Measurements from ENCODE around the gene MDC1.
"Not testable (repeated sequence)": the region's sequence is repeated elsewhere in the genome, so short reads cannot be mapped to it uniquely, and the experiment has no call there.

Gene MDC1

DNA sequence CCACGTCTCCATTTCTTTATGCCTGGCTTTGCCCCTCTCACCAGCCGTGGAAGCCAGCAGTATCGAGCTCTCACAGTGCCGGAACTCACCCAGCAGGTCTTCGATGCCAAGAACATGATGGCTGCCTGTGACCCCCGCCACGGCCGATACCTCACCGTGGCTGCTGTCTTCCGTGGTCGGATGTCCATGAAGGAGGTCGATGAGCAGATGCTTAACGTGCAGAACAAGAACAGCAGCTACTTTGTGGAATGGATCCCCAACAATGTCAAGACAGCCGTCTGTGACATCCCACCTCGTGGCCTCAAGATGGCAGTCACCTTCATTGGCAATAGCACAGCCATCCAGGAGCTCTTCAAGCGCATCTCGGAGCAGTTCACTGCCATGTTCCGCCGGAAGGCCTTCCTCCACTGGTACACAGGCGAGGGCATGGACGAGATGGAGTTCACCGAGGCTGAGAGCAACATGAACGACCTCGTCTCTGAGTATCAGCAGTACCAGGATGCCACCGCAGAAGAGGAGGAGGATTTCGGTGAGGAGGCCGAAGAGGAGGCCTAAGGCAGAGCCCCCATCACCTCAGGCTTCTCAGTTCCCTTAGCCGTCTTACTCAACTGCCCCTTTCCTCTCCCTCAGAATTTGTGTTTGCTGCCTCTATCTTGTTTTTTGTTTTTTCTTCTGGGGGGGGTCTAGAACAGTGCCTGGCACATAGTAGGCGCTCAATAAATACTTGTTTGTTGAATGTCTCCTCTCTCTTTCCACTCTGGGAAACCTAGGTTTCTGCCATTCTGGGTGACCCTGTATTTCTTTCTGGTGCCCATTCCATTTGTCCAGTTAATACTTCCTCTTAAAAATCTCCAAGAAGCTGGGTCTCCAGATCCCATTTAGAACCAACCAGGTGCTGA lies 7.0 kb upstream of the MDC1 start:
- not testable (repeated sequence) for DNase-seq

DNA sequence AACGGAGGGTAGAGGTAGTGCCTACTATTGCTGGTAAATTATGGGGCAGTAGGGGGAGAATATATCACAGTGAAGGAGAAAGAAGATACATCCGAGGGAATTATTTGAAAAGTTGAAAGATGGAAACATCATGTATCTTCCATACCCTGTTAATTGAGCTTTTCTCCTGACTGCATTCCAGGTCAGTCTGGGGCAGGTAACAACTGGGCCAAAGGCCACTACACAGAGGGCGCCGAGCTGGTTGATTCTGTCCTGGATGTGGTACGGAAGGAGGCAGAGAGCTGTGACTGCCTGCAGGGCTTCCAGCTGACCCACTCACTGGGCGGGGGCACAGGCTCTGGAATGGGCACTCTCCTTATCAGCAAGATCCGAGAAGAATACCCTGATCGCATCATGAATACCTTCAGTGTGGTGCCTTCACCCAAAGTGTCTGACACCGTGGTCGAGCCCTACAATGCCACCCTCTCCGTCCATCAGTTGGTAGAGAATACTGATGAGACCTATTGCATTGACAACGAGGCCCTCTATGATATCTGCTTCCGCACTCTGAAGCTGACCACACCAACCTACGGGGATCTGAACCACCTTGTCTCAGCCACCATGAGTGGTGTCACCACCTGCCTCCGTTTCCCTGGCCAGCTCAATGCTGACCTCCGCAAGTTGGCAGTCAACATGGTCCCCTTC lies 6.2 kb upstream of the MDC1 start:
- DNase-seq: not testable (repeated sequence)

DNA sequence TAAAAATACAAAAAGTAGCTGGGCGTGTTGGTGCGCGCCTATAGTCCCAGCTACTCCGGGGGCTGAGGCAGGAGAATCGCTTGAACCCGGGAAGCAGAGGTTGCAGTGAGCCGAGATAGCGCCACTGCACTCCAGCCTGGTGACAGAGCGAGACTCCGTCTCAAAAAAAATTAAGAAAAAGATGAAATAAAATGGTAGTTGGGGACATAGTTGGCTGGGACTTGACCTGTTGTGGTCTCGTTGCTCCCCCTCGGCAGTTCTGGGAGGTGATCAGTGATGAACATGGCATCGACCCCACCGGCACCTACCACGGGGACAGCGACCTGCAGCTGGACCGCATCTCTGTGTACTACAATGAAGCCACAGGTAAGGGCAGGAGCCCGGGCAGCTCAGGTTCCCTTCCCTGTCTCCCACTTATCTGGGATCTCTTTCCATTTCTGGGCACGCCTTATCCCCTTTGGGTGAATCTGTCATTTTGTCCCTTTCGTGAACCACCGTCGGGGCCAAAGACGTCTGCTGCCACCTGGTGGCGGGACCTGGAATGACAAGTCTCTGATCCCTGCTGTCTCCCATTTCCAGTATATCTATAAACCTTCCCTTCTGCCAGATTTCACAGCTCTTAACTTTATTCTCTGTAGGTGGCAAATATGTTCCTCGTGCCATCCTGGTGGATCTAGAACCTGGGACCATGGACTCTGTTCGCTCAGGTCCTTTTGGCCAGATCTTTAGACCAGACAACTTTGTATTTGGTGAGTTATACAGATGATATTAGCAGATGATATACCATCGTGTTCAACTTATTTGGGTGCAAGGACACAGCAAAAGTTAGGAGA lies 5.4 kb upstream of the MDC1 start:
- peak; percentile 73 for DNase-seq

DNA sequence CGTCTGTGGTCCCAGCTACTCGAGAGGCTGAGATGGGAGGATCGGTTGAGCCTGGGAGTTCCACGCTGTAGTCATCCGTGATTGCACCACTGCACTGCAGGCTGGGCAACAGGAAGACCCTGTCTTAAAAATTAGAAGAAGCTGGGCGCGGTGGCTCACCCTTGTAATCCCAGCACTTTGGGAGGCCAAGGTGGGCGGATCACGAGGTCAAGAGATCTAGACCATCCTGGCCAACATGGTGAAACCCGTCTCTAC lies 4.9 kb upstream of the MDC1 start:
- DNase-seq: not testable (repeated sequence)

DNA sequence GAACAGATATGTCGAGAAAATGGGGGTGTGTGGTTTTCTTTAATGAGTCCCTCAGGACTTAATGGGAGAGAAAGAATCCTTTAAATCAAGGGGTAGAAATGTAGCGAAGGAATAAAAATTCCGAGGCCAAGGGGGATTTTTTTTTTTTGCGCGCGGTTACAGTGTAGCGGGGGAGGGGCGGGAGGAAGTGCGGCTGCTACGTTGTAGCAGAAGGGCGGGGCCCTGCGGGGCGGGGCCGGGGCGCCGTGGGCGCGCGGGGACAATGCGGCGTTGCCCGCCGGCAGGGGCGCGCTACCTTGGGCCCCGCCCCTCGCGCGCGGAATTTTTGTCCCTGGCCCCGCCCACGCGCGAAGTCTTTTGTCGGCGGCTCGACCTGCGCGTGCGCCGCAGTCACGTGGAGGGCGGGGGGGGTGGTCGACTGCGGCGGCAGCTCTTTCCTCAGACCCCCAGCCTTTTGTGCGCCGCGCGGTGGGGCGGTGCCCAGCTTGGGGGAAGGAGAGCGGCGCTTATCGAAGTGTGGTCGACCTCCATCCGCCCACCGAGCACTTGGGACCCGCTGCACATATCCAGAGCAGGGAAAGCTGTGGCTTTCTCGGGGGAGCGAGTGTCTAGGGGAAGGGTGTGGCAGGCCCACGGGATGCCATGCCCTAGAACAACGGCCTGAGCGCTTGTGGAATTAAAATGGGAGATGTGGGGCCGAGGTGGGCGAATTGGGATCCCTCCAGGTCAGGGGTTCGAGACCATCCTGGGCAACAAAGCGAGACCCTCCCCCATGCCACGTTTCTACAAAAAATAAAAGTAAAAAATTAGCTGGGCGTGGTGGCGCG lies 4.3 kb upstream of the MDC1 start:
- DNase-seq: peak; percentile 74

DNA sequence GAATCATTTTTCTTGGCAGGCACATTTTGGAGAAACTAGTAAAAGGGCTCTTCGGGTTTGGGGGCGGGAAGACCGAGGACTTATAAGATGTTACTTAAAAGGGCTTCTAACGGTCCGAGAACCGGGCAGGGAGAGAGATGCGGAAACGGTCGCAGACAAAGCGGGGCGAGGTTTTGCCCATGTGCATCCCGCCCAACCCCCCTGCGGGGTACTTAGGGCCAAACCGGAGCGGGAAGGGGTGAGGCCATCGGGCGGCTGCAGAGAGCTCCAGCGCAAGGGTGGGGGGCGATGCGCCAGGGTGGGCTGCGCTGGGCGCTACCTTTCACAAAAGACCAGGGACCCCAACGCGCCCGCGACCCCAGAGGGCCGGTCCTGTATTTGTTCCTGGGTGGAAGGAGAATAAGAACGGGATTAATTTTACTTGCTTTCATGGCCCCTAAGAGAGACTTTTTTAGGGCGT lies 3.7 kb upstream of the MDC1 start:
- DNase-seq: peak; percentile 51

DNA sequence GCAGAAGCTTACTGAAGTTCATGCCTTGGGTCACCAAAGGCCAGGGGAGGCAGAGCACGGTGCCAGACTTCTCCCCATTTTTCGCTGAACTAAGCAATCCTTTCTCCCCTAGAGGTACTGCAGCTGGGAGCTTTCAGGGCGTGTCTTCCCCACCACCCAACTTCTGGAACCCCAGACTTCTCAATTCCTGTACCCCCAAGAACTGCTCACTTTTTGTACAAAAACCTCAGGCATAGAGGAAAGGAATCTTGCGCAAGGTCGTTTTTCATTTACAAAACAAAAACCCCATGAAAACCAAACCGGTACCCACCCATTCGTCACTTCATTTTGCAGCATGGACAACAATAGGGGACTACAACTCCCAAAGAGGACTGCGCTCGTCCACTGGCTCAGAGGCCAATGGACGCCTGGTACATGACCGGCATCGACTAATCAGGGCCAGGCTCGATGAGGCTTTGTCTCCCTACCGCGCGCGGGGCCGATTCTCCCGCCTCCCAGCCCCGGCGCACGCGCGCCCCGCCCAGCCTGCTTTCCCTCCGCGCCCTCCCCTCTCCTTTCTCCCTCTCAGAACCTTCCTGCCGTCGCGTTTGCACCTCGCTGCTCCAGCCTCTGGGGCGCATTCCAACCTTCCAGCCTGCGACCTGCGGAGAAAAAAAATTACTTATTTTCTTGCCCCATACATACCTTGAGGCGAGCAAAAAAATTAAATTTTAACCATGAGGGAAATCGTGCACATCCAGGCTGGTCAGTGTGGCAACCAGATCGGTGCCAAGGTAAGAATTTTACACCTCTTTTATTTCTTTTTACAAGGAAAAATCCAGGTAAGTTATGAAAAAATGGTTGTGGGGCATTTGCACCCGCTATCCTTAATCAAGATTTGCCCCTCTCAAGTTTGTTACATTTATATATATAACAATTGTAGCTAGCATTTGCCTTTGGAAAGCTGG lies 3.0 kb upstream of the MDC1 start, which contains the start of gene TUBB:
Gene TUBB, plus strand, starts transcription at position 562 of the 947 bp plus-strand sequence. Its CDS starts 155 bp downstream, at position 717.
- DNase-seq: peak; percentile 98

DNA sequence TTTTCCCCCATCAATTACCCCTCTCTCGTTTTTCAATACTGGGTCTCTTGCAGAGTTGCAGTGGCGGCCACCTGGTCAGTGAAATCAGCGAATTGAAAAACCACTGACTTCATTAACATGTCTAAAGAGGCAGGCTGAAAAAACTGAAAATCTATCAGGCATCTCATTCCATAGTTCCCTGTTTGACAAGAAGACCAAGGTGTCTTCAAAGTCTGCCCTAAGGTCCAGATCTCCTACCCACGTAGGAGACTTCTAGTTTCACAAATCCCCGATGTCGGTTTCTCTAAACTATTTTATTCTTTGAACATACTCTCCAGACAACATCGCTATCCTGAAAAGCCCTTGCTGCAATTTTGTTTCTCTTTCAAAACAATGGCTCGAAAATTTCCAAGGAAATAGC lies 2.3 kb upstream of the MDC1 start:
- no peak for DNase-seq

DNA sequence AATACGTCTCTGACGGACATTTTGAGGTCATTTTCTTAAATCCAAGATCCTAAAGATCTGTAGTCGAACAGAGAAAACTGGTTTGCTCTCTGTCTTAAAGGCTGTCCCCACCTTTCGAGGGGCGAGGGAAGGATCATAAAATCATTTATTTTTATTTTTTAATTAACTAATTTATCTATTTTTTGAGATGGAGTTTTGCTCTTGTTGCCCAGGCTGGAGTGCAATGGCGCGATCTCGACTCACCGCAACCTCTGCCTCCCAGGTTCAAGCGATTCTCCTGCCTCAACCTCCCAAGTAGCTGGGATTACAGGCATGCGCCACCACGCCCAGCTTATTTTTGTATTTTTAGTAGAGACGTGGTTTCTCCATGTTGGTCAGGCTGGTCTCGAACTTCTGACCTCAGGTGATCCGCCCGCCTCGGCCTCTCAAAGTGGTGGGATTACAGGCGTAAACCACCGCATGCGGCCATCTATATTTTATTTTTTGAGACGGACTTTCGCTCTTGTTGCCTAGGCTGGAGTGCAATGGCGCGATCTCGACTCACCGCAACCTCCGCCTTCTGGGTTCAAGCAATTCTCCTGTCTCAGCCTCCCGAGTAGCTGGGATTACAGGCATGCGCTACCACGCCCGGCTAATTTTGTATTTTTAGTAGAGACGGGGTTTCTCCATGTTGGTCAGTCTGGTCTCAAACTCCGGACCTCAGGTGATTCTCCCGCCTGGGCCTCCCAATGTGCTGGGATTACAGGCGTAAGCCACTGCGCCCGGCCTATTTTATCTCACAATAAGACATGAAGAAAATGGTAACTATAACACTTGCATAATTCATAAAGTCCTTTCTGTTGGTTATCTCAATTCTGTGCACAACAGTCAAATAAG lies 1.0 kb upstream of the MDC1 start:
- not testable (repeated sequence) for DNase-seq

DNA sequence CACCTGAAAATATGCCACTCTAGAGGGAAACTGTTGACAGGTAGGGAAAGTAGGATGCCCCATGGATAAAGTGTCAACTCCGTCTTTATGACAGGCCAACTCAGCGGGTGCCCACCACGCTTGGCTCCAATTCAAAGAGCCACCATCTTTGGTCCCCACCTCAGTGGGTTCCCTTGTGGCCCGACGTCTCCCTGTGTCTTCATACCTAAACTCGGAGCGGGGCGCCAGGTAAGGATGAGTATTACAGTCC lies 277 bp downstream of the MDC1 start:
- DNase-seq: no peak

DNA sequence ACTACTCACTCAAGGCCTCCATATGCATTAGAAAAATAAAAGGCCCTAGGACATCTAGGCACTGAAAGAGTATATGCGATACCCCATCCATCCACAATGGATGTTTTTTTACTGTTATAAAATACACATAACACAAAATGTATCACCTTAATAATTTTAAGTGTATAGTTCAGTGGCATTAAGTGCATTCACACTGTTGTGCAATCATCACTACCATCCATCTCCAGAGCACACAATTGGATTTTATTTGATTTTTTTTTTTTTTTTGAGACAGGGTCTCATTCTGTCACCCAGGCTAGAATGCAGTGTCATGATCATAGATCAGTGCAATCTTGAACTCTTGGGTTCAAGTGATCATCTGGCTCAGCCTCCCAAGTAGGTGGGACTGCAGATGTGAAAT lies 2.8 kb downstream of the MDC1 start:
- no peak for DNase-seq

DNA sequence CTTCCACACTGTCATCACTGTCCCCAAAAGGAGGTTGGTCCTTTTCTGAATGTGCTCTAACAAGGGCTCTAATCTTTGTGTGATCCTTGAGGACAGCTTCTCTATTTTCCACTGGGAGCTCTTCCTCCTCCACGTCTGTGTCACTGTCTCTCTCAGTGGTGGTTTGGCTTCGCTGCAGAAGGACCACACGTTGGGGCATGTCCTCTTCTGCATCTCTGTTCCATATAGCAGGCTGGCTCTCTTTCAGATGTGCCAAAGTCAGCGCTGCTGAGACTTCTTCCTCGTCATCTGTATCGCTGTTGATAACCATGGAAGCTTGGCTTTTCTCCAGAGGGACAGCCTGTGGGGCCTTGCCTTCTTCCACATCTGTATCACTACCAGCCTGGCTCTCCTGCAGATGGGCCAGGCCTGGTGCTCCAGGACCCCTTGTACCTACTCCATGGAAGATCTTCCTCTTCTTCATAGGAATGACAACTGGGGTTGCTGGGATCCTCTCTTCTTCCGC lies 4.6 kb downstream of the MDC1 start:
- no peak for DNase-seq

DNA sequence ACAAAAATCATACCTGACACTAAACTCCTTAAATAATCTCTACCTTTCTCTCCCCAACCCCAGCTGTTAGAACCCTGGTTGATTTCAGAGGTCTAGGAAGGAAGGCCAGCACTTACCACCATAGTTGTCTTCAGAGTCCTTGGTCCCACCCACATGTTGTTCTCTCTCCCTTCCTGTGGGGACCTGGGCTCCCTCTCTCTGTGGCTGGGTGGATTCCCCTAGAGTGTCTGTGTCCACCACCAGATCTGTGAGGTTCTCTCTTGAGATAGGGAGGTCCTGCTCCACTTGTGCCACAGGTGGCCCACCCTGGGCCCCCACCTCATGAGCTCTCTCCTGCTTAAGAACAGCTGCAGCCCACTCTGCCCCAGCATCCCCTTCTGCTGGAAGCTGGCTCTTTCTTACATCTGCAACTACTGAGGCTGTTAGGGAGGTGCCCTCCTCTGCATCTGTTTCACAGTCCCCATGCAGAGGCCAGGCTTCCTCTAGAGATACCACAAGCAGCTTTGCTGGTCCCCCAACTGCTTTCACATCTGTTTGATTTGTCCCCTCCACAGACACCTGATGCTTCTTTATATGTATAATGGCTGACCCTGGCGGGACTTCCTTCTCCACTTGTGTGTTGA lies 5.2 kb downstream of the MDC1 start:
- DNase-seq: no peak

DNA sequence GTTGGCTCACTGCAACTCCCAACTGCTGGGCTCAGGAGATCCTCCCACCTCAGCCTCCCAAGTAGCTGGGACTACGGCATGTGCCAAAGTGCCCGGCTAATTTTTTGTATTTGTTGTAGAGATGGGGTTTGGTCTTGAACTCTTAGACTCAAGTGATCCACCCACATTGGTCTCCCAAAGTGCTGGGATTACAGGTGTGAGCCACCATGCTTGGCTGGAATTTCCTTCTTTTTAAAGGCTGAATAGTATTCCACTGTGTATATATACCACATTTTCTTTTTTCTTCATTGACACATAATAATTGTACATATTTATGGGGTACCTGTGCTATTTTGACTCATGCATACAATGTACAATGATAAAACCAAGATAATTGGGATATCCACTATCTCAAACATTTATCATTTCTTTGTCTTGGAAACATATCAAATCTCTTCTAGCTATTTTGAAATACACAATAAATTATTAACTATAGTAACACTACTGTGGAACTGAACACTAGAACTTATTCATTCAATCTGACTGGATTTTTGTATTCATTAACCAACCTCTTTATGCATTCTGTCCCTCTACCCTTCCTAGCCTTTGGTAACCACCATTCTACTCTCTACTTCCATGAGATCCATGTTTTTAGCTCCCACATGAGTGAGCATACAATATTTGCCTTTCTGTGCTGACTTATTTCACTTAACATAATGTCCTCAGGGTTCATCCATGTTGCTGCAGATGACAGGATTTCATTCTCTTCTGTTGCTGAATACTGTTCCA lies 7.8 kb downstream of the MDC1 start:
- no peak for DNase-seq

DNA sequence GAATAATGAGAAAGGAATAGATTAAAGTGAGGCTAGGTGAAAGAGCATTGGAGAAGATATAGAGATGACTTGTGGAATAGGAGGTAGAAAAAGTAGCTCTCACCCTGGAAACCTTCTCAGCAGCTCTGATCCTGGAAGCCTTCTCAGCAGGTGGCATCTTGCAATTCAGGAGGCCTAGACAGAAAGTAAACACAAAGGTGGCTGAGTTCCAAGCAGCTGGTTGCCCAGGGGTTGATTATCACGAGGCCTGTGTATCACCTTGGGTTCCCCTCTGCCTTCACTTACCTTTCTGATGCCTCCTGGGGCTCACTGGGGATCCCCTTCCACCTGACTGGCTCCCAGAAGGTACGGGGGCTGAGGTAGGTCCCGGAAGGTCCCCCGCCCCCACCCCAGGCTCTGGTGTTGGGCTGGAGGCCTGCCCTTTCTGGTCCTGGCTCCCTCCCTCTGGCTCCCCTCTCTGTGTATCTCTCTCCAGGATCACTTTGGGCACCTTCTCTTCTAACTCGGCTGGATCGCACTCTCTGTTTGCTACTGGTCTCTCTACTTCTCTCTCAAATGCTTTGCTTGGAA lies 9.7 kb downstream of the MDC1 start:
- DNase-seq: peak; percentile 41

DNA sequence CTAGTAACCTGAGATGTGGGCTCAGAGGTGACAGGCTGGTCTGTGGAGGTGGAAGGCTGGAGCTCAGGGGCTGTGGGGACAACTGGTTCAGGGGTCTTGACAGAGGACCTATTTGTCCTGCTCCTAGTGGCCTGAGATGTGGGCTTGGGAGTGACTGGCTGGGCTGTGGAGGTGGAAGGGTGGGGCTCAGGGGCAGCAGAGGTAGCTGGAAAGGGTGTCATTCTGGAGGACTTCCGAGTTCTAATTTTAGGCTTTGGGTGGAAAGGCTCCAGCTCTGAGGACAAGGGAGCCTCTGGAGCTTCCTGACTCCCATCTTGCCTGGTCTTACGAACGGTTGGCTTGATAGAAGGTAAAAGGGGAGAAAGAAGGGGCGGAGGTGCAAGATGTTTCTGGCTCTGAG lies 11.5 kb downstream of the MDC1 start:
- DNase-seq: no peak

DNA sequence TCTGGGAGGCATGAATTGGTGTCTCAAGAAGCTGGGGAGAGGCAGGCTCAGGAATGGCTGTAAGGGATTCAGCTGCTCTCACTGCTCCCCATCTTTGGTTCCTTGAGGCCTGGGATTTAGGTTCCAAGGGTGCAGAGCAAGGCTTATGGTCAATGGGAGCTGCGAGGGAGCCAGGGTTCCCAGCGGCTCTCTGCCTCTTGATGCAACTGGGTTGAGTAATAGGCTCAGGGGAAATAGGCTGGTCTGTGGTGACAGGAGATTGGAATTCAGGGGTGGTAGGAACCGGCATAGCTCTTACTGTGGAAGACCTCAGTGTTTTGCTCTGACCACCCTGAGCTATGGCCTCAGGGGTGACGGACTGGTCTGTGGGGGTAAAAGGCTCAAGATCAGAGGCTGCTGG lies 13.3 kb downstream of the MDC1 start:
- DNase-seq: no peak

DNA sequence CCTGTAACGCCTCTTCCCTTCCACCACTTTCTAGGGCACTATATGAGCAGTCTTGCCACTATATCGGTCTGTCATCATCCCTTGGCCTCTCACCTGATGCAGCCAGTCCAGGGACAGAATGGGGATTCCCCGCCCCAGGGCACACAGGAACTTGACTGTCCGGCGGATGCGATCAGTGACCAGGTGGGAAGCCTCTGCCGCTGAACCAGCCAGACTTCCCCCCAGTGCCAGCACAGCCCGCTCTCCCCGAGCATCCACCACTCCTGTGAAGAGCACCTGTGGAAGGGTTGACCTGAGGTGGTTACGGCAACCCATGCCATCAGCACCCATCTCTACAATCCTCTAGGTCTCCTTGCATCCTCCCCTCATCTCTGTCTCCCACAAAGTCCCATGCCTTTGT lies 14.1 kb downstream of the MDC1 start:
- no peak for DNase-seq

DNA sequence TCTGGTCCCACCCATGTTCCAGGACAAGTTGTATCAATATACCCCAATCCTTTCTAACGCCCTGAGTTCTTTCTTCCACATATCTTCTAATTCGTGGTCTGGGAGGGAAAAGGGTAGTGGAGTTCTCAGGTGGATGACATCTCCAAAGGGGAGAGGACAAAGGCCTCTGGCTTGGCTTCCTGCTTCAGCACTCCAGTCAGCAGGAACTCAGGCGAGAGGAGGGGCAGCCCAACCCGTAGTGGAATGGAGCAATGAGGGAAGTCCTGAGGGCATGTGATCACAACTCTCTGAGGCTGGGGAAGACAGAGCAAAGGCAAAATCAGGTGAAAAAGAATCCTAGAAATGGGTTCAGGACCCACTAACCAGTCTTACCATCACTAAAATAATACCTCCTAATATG lies 16.7 kb downstream of the MDC1 start:
- no peak for DNase-seq

Measured in DMS153 (cell line).